ENCODE measurements around the gene DELE1.

DELE1 gene

DNA sequence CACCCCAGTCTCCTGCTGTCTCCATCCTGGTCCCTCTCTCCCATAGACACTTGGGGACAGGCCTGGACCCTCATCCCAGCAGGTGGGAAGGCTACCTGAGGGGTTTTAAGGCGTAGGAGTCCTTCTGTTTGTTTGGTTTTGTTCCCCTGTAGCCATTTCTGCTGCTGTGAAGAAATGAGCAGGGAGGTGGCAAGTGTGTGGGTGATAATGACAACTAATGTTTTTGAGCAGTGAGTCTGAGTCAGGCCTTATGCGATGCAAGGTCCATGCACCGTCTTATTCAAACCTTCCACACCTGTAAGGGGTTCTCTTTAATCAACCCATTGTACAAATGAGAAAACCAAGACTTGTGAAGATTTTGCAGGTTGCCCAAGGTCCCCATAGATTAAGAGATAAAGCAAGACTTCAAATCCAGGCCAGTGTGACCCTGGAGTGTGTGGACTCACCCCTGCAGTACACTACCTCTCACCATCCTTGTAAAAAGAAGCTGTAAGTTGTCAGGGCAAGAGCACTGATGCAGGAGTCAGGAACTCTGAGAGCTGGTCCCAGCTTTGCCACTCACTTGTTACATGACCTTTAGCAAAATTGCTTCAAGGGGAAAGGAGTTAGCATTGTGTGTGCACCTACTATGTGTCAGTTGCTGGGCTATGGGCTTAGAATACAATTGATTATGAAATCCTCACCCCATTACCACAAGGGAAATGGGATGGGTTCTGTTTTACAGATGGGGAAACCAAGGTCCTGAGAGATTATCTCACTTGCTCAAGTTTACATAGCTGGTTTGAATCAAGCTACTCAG, 26.7 kb downstream of the DELE1 start:
- TF ChIP-seq, protein P1, sequence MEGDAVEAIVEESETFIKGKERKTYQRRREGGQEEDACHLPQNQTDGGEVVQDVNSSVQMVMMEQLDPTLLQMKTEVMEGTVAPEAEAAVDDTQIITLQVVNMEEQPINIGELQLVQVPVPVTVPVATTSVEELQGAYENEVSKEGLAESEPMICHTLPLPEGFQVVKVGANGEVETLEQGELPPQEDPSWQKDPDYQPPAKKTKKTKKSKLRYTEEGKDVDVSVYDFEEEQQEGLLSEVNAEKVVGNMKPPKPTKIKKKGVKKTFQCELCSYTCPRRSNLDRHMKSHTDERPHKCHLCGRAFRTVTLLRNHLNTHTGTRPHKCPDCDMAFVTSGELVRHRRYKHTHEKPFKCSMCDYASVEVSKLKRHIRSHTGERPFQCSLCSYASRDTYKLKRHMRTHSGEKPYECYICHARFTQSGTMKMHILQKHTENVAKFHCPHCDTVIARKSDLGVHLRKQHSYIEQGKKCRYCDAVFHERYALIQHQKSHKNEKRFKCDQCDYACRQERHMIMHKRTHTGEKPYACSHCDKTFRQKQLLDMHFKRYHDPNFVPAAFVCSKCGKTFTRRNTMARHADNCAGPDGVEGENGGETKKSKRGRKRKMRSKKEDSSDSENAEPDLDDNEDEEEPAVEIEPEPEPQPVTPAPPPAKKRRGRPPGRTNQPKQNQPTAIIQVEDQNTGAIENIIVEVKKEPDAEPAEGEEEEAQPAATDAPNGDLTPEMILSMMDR (IDR thresholded peaks at IDR 0.05; ENCODE audit: unreplicated experiment in 3 of 3), result no peak
- Mint-ChIP-seq H3K27me3 (ENCODE audit: low read depth) (no peaks in the 10 kb centered on the region), H3K9me3 (no peaks in the 10 kb centered on the region), H3K36me3 (ENCODE audit: low read depth) (no peaks in the 10 kb centered on the region), H3K4me1 (peaks cover 12% of the 10 kb centered on the region), H3K4me3 (no peak overlapping the region), H3K27ac (no peak overlapping the region)

DNA sequence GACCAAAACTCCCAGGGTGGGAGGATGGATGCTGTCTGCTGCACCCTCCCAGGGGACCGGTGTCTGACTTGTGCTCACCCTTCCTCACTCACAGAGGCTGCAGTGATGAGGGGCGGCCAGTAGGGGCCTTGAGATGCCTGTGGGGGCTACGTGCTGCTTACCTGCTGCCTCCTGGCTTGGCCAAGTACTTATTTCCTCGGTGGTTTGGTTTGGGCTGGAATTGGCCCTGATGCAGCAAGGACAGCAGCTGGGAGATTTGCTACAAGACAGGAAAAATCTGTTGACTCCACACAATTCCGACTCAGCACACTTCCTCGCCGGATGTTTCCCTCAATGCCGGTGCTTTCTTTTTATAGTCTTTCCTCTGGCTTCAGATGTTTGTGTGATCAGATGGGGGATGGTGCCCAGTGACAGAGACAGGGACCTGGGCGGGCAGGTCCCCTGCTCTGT, 27.7 kb downstream of the DELE1 start:
- H3K36me3 Mint-ChIP-seq (ENCODE audit: low read depth), result no peaks in the 10 kb centered on the region
- H3K4me1 Mint-ChIP-seq, result peaks cover 12% of the 10 kb centered on the region
- no peaks in the 10 kb centered on the region for H3K9me3 Mint-ChIP-seq
- no peaks in the 10 kb centered on the region for H3K27me3 Mint-ChIP-seq (ENCODE audit: low read depth)
- peak overlapping the region; percentile 53 to 70 (median 68) for H3K27ac Mint-ChIP-seq
- no peak overlapping the region for H3K4me3 Mint-ChIP-seq
- TF ChIP-seq, protein P1 (IDR thresholded peaks at IDR 0.05; ENCODE audit: unreplicated experiment in 3 of 3), result peak; percentile 36 to 51 (median 42)

DNA sequence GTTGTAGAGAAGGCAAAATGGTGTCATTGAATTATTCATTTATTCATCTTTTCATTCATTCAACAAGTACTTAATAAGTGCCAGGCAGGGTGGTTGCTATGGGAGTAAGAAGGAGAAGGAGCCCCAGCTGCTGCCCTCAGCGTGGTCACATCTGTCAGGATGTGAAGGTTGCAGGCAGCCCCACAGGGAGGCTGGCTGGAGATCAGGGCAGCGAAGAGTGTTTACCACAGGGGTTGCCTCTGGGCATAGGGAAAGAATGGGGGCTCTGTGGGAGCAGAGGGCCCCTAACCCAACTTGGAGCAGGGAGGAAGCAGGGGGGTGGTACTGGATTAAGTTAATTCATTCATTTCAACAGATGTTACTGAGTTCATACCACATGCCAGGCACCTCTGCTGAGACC, 28.3 kb downstream of the DELE1 start:
- H3K27ac Mint-ChIP-seq, result peak overlapping the region; percentile 53 to 70 (median 68)
- no peaks in the 10 kb centered on the region for H3K9me3 Mint-ChIP-seq
- TF ChIP-seq, protein P1 (IDR thresholded peaks at IDR 0.05; ENCODE audit: unreplicated experiment in 3 of 3), result no peak
- H3K36me3 Mint-ChIP-seq (ENCODE audit: low read depth), result no peaks in the 10 kb centered on the region
- H3K4me3 Mint-ChIP-seq, result no peak overlapping the region
- no peaks in the 10 kb centered on the region for H3K27me3 Mint-ChIP-seq (ENCODE audit: low read depth)
- peaks cover 12% of the 10 kb centered on the region for H3K4me1 Mint-ChIP-seq

DNA sequence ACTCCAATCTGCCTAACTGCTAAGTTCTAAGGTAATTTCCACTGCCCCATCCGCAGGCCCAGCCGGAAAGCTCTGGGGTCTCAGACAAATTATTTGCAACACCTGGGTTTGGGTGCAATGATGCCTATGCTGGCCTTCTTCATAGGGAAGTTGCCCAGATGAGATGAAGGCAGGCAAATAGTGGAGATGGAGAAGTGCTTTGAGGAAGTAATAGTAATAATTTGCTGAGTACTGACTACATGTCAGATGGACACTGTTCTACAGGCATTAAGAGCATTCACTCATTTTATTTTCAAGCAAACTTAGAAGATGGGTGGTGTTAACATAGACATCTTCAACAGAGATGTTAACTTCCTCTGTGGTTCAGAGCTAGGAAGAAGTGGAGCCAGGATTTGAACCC, 30.5 kb downstream of the DELE1 start:
- no peaks in the 10 kb centered on the region for H3K36me3 Mint-ChIP-seq (ENCODE audit: low read depth)
- TF ChIP-seq, protein P1 (IDR thresholded peaks at IDR 0.05; ENCODE audit: unreplicated experiment in 3 of 3), result no peak
- no peaks in the 10 kb centered on the region for H3K9me3 Mint-ChIP-seq

DNA sequence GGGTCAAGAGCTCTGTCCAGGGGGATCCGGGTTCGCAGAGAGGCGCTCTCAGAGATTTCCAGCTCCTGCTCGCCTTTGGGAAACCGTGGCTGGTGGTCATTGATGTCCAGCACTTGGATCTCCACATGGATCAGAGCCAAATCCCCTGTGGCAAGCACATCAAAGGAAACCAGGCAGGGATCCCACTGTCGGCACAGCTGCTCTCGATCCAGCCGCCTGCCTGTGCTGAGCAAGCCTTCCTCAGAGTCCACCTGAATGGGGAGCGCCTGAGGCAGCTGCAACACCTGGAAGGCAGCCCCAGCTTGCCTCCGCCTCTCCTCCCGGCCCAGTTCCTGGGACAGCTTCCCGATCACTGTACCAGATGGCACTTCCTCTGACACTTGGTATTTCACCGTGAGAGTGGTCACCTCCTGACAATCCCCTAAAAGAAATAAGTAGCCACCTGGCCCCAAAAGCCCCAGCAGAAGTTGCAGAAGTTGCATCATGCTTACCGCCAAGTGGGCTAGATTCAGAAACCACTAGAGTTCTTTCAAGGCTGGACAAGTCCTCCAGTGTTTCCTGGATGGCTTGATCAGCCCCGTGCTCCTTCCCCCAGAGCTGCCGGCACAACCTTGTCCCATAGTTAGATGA, 33.8 kb downstream of the DELE1 start:
- TF ChIP-seq, protein P1 (IDR thresholded peaks at IDR 0.05; ENCODE audit: unreplicated experiment in 3 of 3), result no peak
- Mint-ChIP-seq H3K9me3 (no peaks in the 10 kb centered on the region), H3K27me3 (ENCODE audit: low read depth) (peaks cover 5% of the 10 kb centered on the region), H3K27ac (peak overlapping the region in 2 of 3 experiments; percentile 40 to 57), H3K36me3 (ENCODE audit: low read depth) (no peaks in the 10 kb centered on the region), H3K4me1 (peaks cover 8% of the 10 kb centered on the region), H3K4me3 (peak overlapping the region in 1 of 3 experiments; percentile 19)

More for the DNA sequence above, 30.5 kb downstream of the DELE1 start:
- H3K27me3 Mint-ChIP-seq (ENCODE audit: low read depth), result peaks cover 5% of the 10 kb centered on the region
- H3K27ac Mint-ChIP-seq, result no peak overlapping the region
- peaks cover 12% of the 10 kb centered on the region for H3K4me1 Mint-ChIP-seq
- no peak overlapping the region for H3K4me3 Mint-ChIP-seq

Measured in nephron (organoid).